H9 (cell line): ENCODE results near the gene EPAS1. TPM values are rescaled to one million over a fixed set of nuclear protein-coding genes. Genes with fewer than 3 reads are reported as not detected.

ENCODE experiments used
- DNase-seq: peaks from one replicate; pipeline ENCODE4 v3.0.0-alpha.2; 2017
- H2AFZ ChIP-seq: one replicate; pipeline ENCODE4 v1.6.1; 2013; ENCODE audit warnings: mild to moderate bottlenecking, low read length, control low read depth, moderate library complexity
- H2AK5ac ChIP-seq: 2 replicates; pipeline ENCODE4 v1.6.1; 2013; ENCODE audit warnings: low read length, control low read depth, mixed read lengths; ENCODE audit not compliant: insufficient read length
- H2BK120ac ChIP-seq: one replicate; pipeline ENCODE4 v1.6.1; 2013; ENCODE audit warnings: low read depth, mild to moderate bottlenecking, low read length, control low read depth, inconsistent platforms; ENCODE audit not compliant: poor library complexity, severe bottlenecking
- H2BK12ac ChIP-seq: 2 replicates; pipeline ENCODE4 v1.6.1; 2013; ENCODE audit warnings: low read length, control low read depth, mixed read lengths, low read depth; ENCODE audit not compliant: insufficient read length
- H2BK15ac ChIP-seq: 2 replicates; pipeline ENCODE4 v1.6.1; 2013; ENCODE audit warnings: low read depth, low read length, control low read depth
- H2BK20ac ChIP-seq: one replicate; pipeline ENCODE4 v1.6.1; 2013; ENCODE audit warnings: low read depth, mild to moderate bottlenecking, low read length, control low read depth, inconsistent platforms; ENCODE audit not compliant: poor library complexity, severe bottlenecking
- H2BK5ac ChIP-seq: 2 replicates; pipeline ENCODE4 v1.6.1; 2013; ENCODE audit warnings: low read length, control low read depth, mixed read lengths; ENCODE audit not compliant: insufficient read length
- H3K14ac ChIP-seq: 2 replicates; pipeline ENCODE4 v1.6.1; 2013; ENCODE audit warnings: low read length, control low read depth; ENCODE audit not compliant: insufficient read depth
- H3K18ac ChIP-seq: 2 replicates; pipeline ENCODE4 v1.6.1; 2013; ENCODE audit warnings: low read depth, mild to moderate bottlenecking, mixed read lengths, low read length, control low read depth; ENCODE audit not compliant: insufficient read length
- H3K23ac ChIP-seq: 2 replicates; pipeline ENCODE4 v1.6.1; 2013; ENCODE audit warnings: low read length, control low read depth, mixed read lengths, low read depth; ENCODE audit not compliant: insufficient read length
- H3K23me2 ChIP-seq: 2 replicates; pipeline ENCODE4 v1.6.1; 2013; ENCODE audit warnings: low read depth, mild to moderate bottlenecking, mixed read lengths, low read length, control low read depth; ENCODE audit not compliant: insufficient read length, poor library complexity, severe bottlenecking
- H3K27ac ChIP-seq: 2 replicates; pipeline ENCODE4 v1.5.1; 2013; ENCODE audit warnings: low read length, control low read depth, mixed read lengths, low read depth; ENCODE audit not compliant: insufficient read length
- H3K27me3 ChIP-seq: 2 replicates; pipeline ENCODE4 v1.6.1; 2013; ENCODE audit warnings: low read length, control low read depth, inconsistent platforms; ENCODE audit not compliant: insufficient read depth
- H3K4ac ChIP-seq: 2 replicates; pipeline ENCODE4 v1.6.1; 2013; ENCODE audit warnings: low read depth, mild to moderate bottlenecking, control low read depth, inconsistent platforms, low read length, moderate library complexity
- H3K4me1 ChIP-seq: 2 replicates; pipeline ENCODE4 v1.6.1; 2013; ENCODE audit warnings: low read length, control low read depth, inconsistent platforms; ENCODE audit not compliant: insufficient read depth
- H3K4me2 ChIP-seq: 2 replicates; pipeline ENCODE4 v1.6.1; 2013; ENCODE audit warnings: low read length, control low read depth, mixed read lengths; ENCODE audit not compliant: insufficient read length, insufficient read depth
- H3K56ac ChIP-seq: 2 replicates; pipeline ENCODE4 v1.6.1; 2013; ENCODE audit warnings: low read depth, mild to moderate bottlenecking, mixed read lengths, low read length, control low read depth; ENCODE audit not compliant: insufficient read length
- H3K79me1 ChIP-seq: 2 replicates; pipeline ENCODE4 v1.6.1; 2013; ENCODE audit warnings: low read depth, mild to moderate bottlenecking, moderate library complexity, low read length, control low read depth, inconsistent platforms; ENCODE audit not compliant: insufficient read depth, poor library complexity, severe bottlenecking
- H3K79me2 ChIP-seq: 2 replicates; pipeline ENCODE4 v1.6.1; 2013; ENCODE audit warnings: low read length, control low read depth, inconsistent platforms; ENCODE audit not compliant: insufficient read depth
- H3K9ac ChIP-seq: 2 replicates; pipeline ENCODE4 v1.6.1; 2013; ENCODE audit warnings: low read length, control low read depth, mixed read lengths; ENCODE audit not compliant: insufficient read length; ENCODE audit errors: extremely low read depth
- H3K9me3 ChIP-seq: one replicate; pipeline ENCODE4 v1.6.1; 2013; ENCODE audit warnings: low read depth, low read length, inconsistent platforms; ENCODE audit not compliant: control insufficient read depth
- H3T11ph ChIP-seq: one replicate; pipeline ENCODE4 v1.6.1; 2013; ENCODE audit warnings: mild to moderate bottlenecking, low read length, control low read depth, inconsistent platforms
- H4K20me1 ChIP-seq: one replicate; pipeline ENCODE4 v1.6.1; 2013; ENCODE audit not compliant: control insufficient read depth, insufficient read length, insufficient read depth
- H4K5ac ChIP-seq: 2 replicates; pipeline ENCODE4 v1.6.1; 2013; ENCODE audit warnings: low read depth, mild to moderate bottlenecking, mixed read lengths, low read length, control low read depth; ENCODE audit not compliant: insufficient read length
- H4K8ac ChIP-seq: replicated peaks from 2 replicates; pipeline ENCODE4 v1.6.1; 2013; ENCODE audit warnings: low read length, control low read depth, mixed read lengths, low read depth; ENCODE audit not compliant: insufficient read length
- H4K91ac ChIP-seq: 2 replicates; pipeline ENCODE4 v1.6.1; 2013; ENCODE audit warnings: low read depth, mild to moderate bottlenecking, moderate library complexity, mixed read lengths, low read length, control low read depth; ENCODE audit not compliant: insufficient read length
- H3K27ac Mint-ChIP-seq, 3 experiments: 2 replicates in 2 of 3; 3 replicates in 1 of 3; pipeline ENCODE4 v1.8.0; 2020 to 2021; ENCODE audit warnings: mixed read lengths in 3 of 3, mild to moderate bottlenecking in 1 of 3, moderate library complexity in 1 of 3
- H3K27me3 Mint-ChIP-seq: 2 replicates; pipeline ENCODE4 v1.8.0; 2021; ENCODE audit warnings: low read depth, mild to moderate bottlenecking, moderate library complexity, mixed read lengths
- H3K36me3 Mint-ChIP-seq, 3 experiments: 2 replicates in 2 of 3; 3 replicates in 1 of 3; pipeline ENCODE4 v1.8.0; 2020 to 2021; ENCODE audit warnings: low read depth in 3 of 3, mixed read lengths in 3 of 3; ENCODE audit not compliant: insufficient read depth in 1 of 3
- H3K4me1 Mint-ChIP-seq, 2 experiments: 2 replicates each; pipeline ENCODE4 v1.8.0; 2020; ENCODE audit warnings: mixed read lengths in 2 of 2
- H3K4me3 Mint-ChIP-seq, 2 experiments: 2 replicates in 1 of 2; 3 replicates in 1 of 2; pipeline ENCODE4 v1.8.0; 2020 to 2021; ENCODE audit warnings: mild to moderate bottlenecking in 2 of 2, mixed read lengths in 2 of 2, moderate library complexity in 1 of 2
- H3K9me3 Mint-ChIP-seq, 2 experiments: 2 replicates in 1 of 2; 3 replicates in 1 of 2; pipeline ENCODE4 v1.8.0; 2020; ENCODE audit warnings: mild to moderate bottlenecking in 2 of 2, mixed read lengths in 2 of 2, moderate library complexity in 1 of 2
- WGBS: extraction: QIAGEN DNeasy Blood & Tissue Kit; methylation state at CpG from one replicate; pipeline ENCODE4 v1.1.7; 2013; ENCODE audit warnings: missing lambda C conversion rate, low lambda C conversion rate, mixed read lengths; ENCODE audit not compliant: insufficient read length; ENCODE audit errors: extremely low coverage; 5-methylcytosine and 5-hydroxymethylcytosine counted together
- total RNA-seq: library from RNA; stranded (reverse); gene quantifications from 2 replicates; pipeline ENCODE4 v1.2.1, GENCODE V29; 2021
- TF ChIP-seq, protein P1 (sequence below): fragments of 200-600 bp; sonication (generic); conservative IDR thresholded peaks from 3 replicates; pipeline ENCODE4 v1.8.0; 2021; ENCODE audit warnings: antibody characterized with exemption, mild to moderate bottlenecking

The EPAS1 gene
- total RNA-seq, 1 experiment from 2014 or later: 1.1 TPM

DNA sequence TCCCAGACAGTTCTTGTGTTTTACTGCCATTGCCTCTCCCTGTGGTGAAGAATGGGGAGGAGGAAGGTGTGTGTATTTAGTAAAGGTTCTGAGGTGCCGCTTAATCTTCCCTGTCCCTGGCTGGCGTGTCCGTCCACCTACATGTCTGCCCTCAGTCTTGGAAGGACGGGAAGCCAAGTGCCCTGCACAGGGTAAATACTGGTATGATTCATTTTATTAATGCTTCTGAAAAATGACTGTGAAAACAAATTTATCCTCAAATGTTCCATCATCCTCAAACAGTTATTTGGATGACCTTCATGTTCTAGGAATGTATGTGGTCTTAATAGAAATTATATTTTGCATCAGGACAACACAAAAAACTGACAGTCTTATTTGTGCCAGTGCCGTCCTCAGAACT lies 6.6 kb downstream of the EPAS1 start:
- Histone ChIP-seq H3K4me2 (no peak overlapping the region), H2BK12ac (no peak overlapping the region), H4K5ac (no peak overlapping the region), H4K20me1 (no peaks in the 10 kb centered on the region), H2AK5ac (no peak overlapping the region), H2BK5ac (no peak overlapping the region), H4K91ac (no peak overlapping the region), H3K14ac (no peak overlapping the region), H3K9ac (no peak overlapping the region), H3K9me3 (no peaks in the 10 kb centered on the region), H3T11ph (no peak overlapping the region), H3K23ac (no peak overlapping the region), H3K23me2 (peaks cover 4% of the 10 kb centered on the region), H2BK120ac (no peak overlapping the region), H3K18ac (no peak overlapping the region), H2AFZ (no peak overlapping the region), H3K4ac (no peak overlapping the region), H3K27me3 (peaks cover 19% of the 10 kb centered on the region), H3K27ac (no peak overlapping the region), H3K79me1 (no peaks in the 10 kb centered on the region), H4K8ac (no peak overlapping the region), H3K4me1 (peaks cover 6% of the 10 kb centered on the region; the same call in 1 of the 2 replicates), H2BK15ac (no peak overlapping the region), H3K79me2 (no peaks in the 10 kb centered on the region), H3K56ac (no peak overlapping the region), H2BK20ac (no peak overlapping the region)
- DNase-seq: no peak
- Mint-ChIP-seq H3K27ac (no peak overlapping the region), H3K36me3 (peaks cover 2 to 12% (median 9%) of the 10 kb centered on the region in 3 experiments; a peak in 6 of 7 replicates), H3K27me3 (peaks cover 80% of the 10 kb centered on the region), H3K4me3 (no peak overlapping the region), H3K9me3 (peaks cover 8 to 12% of the 10 kb centered on the region in 2 experiments), H3K4me1 (peaks cover 31 to 46% of the 10 kb centered on the region in 2 experiments)
- WGBS: no CpG with 5 or more reads among the region's 5 CpGs
- TF ChIP-seq, protein P1, sequence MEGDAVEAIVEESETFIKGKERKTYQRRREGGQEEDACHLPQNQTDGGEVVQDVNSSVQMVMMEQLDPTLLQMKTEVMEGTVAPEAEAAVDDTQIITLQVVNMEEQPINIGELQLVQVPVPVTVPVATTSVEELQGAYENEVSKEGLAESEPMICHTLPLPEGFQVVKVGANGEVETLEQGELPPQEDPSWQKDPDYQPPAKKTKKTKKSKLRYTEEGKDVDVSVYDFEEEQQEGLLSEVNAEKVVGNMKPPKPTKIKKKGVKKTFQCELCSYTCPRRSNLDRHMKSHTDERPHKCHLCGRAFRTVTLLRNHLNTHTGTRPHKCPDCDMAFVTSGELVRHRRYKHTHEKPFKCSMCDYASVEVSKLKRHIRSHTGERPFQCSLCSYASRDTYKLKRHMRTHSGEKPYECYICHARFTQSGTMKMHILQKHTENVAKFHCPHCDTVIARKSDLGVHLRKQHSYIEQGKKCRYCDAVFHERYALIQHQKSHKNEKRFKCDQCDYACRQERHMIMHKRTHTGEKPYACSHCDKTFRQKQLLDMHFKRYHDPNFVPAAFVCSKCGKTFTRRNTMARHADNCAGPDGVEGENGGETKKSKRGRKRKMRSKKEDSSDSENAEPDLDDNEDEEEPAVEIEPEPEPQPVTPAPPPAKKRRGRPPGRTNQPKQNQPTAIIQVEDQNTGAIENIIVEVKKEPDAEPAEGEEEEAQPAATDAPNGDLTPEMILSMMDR: no peak
